ENCODE results near the gene LRP11.

DNA sequence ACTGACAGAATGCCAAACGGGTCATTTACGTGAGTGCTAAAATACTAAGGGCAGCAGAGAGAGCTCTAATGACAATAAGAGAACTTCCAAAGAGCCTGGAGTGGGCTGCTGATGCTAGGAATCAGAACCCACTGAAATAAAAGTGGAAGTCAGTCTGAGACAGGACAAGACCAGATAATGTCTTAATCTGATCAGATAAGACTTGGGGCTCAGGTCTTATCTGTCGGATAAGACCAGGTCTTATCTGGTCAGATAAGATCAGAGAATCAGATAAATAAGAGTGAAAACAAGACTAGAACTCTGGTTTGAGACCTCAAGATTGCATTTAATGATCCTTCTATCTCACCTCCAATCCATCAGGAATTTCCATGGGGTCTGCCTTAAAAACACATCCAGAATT lies 18.6 kb downstream of the LRP11 start:
- TF ChIP-seq POLR2A (IDR thresholded peaks at IDR 0.05): no peak
- TF ChIP-seq, protein P1, sequence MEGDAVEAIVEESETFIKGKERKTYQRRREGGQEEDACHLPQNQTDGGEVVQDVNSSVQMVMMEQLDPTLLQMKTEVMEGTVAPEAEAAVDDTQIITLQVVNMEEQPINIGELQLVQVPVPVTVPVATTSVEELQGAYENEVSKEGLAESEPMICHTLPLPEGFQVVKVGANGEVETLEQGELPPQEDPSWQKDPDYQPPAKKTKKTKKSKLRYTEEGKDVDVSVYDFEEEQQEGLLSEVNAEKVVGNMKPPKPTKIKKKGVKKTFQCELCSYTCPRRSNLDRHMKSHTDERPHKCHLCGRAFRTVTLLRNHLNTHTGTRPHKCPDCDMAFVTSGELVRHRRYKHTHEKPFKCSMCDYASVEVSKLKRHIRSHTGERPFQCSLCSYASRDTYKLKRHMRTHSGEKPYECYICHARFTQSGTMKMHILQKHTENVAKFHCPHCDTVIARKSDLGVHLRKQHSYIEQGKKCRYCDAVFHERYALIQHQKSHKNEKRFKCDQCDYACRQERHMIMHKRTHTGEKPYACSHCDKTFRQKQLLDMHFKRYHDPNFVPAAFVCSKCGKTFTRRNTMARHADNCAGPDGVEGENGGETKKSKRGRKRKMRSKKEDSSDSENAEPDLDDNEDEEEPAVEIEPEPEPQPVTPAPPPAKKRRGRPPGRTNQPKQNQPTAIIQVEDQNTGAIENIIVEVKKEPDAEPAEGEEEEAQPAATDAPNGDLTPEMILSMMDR (IDR thresholded peaks at IDR 0.05): no peak

All from lower leg skin (tissue), 3 donors.